Chondrocyte (in vitro differentiated cells): ENCODE data around the gene MIPEP. TPM values are rescaled to one million over a fixed set of nuclear protein-coding genes. Genes with fewer than 3 reads are reported as not detected.
"Not testable (repeated sequence)": the region's sequence is repeated elsewhere in the genome, so short reads cannot be mapped to it uniquely, and the experiment has no call there.

ENCODE experiments used
- DNase-seq: peaks from one replicate; pipeline ENCODE4 v3.0.0; 2021; ENCODE audit warnings: mixed read lengths, low spot score
- H3K27ac Mint-ChIP-seq: one replicate; pipeline ENCODE4 v1.8.0; 2021; ENCODE audit warnings: mild to moderate bottlenecking, moderate library complexity, mixed read lengths; ENCODE audit not compliant: unreplicated experiment
- H3K27me3 Mint-ChIP-seq: 2 replicates; pipeline ENCODE4 v1.8.0; 2021; ENCODE audit warnings: low read depth, mixed read lengths
- H3K36me3 Mint-ChIP-seq: 2 replicates; pipeline ENCODE4 v1.8.0; 2021; ENCODE audit warnings: low read depth, mixed read lengths
- H3K4me1 Mint-ChIP-seq: 2 replicates; pipeline ENCODE4 v1.8.0; 2021; ENCODE audit warnings: low read depth, mild to moderate bottlenecking, mixed read lengths
- H3K4me3 Mint-ChIP-seq: one replicate; pipeline ENCODE4 v1.8.0; 2021; ENCODE audit warnings: mild to moderate bottlenecking, moderate library complexity, mixed read lengths; ENCODE audit not compliant: unreplicated experiment
- H3K9me3 Mint-ChIP-seq: 2 replicates; pipeline ENCODE4 v1.8.0; 2021; ENCODE audit warnings: low read depth, mixed read lengths
- CTCF ChIP-seq: fragments of 200-600 bp; sonication (generic); IDR thresholded peaks from 2 replicates; pipeline ENCODE4 v1.5.0; 2021; ENCODE audit warnings: antibody characterized with exemption, mild to moderate bottlenecking, moderate library complexity
- total RNA-seq: library from RNA; stranded (reverse); gene quantifications from 3 replicates; pipeline ENCODE4 v1.2.1, GENCODE V29; 2021

Gene MIPEP
- total RNA-seq, 1 donor from 2014 or later = 14.4 TPM

- H3K36me3 Mint-ChIP-seq = no peaks in the 10 kb centered on the region
- TF ChIP-seq CTCF = no peak
- H3K9me3 Mint-ChIP-seq = no peaks in the 10 kb centered on the region
- peaks cover 19% of the 10 kb centered on the region for H3K4me1 Mint-ChIP-seq
- H3K4me3 Mint-ChIP-seq = no peak overlapping the region
- DNase-seq = no peak
- no peak overlapping the region for H3K27ac Mint-ChIP-seq
- no peaks in the 10 kb centered on the region for H3K27me3 Mint-ChIP-seq
Measured at GRCh38 chr13:23901365-23901764, 12.2 kb upstream of the MIPEP start.

GRCh38 chr13:23899555-23899954 is 10.4 kb upstream of the MIPEP start:
- no peak overlapping the region for H3K27ac Mint-ChIP-seq

GRCh38 chr13:23898101-23898500 is 8.9 kb upstream of the MIPEP start:
- Mint-ChIP-seq H3K27ac (no peak overlapping the region), H3K4me1 (peaks cover 19% of the 10 kb centered on the region), H3K27me3 (no peaks in the 10 kb centered on the region), H3K4me3 (no peak overlapping the region), H3K9me3 (no peaks in the 10 kb centered on the region), H3K36me3 (no peaks in the 10 kb centered on the region)
- no peak for TF ChIP-seq CTCF
- DNase-seq = no peak

More at GRCh38 chr13:23899555-23899954, 10.4 kb upstream of the MIPEP start:
- no peak for DNase-seq
- peaks cover 19% of the 10 kb centered on the region for H3K4me1 Mint-ChIP-seq
- TF ChIP-seq CTCF = peak; percentile 88
- H3K27me3 Mint-ChIP-seq = no peaks in the 10 kb centered on the region
- no peaks in the 10 kb centered on the region for H3K9me3 Mint-ChIP-seq
- H3K4me3 Mint-ChIP-seq = no peak overlapping the region
- H3K36me3 Mint-ChIP-seq = no peaks in the 10 kb centered on the region

- not testable (repeated sequence) for H3K27me3 Mint-ChIP-seq, H3K9me3 Mint-ChIP-seq, H3K27ac Mint-ChIP-seq, H3K36me3 Mint-ChIP-seq, H3K4me3 Mint-ChIP-seq, DNase-seq
- H3K4me1 Mint-ChIP-seq = peaks cover 19% of the 10 kb centered on the region
Measured at GRCh38 chr13:23897452-23897919, 8.3 kb upstream of the MIPEP start, which contains the start of gene C1QTNF9B. Gene C1QTNF9B (minus strand): TSS chr13:23897502.

- not testable (repeated sequence) for H3K4me3 Mint-ChIP-seq, H3K27me3 Mint-ChIP-seq, H3K27ac Mint-ChIP-seq, DNase-seq, H3K9me3 Mint-ChIP-seq, H3K36me3 Mint-ChIP-seq
- H3K4me1 Mint-ChIP-seq = peaks cover 11% of the 10 kb centered on the region
Measured at GRCh38 chr13:23894746-23895145, 5.5 kb upstream of the MIPEP start.

- H3K9me3 Mint-ChIP-seq, H3K4me1 Mint-ChIP-seq, H3K4me3 Mint-ChIP-seq: not testable (repeated sequence)
Measured at GRCh38 chr13:23893791-23894190, 4.6 kb upstream of the MIPEP start.

More at GRCh38 chr13:23893791-23894190, 4.6 kb upstream of the MIPEP start:
- H3K27me3 Mint-ChIP-seq, DNase-seq, H3K27ac Mint-ChIP-seq, H3K36me3 Mint-ChIP-seq: not testable (repeated sequence)
